ENCODE data around the gene ABR. TPM values are rescaled to one million over a fixed set of nuclear protein-coding genes. Genes with fewer than 3 reads are reported as not detected.

Gene ABR
- polyA plus RNA-seq, 2 of the 4 experiments (the other 2 are of a cell fraction): 70.9 to 73.8 TPM

DNA sequence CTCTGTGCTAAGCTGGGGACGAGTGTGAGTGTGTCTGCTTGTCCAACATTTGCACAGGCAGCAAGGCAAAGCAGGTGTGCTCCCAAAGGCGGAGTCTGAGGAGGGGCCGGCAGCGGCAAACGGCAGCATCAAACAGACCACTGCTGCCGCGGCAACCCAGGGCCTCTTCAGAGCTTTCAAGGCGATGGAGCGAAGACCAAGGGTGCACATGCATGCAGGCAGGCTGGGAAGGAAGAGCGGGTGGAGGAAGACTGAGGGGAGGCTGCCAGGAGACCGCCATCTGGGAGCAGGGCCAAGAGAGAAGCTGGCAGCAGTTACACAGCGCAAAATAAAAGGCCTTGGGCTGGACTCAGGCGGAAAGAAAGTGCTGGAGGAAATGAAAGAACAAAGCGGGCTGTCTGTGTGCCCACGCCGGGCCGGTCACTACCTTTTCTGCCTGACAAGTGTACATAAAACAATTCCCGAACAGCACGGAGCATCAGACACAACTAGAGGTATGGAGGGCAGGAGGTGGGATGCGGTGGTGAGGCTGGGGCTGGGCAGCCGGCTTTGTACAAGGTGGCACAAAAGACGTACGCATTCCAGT, 174.3 kb downstream of the ABR start (continued):
- TF ChIP-seq, protein P1, sequence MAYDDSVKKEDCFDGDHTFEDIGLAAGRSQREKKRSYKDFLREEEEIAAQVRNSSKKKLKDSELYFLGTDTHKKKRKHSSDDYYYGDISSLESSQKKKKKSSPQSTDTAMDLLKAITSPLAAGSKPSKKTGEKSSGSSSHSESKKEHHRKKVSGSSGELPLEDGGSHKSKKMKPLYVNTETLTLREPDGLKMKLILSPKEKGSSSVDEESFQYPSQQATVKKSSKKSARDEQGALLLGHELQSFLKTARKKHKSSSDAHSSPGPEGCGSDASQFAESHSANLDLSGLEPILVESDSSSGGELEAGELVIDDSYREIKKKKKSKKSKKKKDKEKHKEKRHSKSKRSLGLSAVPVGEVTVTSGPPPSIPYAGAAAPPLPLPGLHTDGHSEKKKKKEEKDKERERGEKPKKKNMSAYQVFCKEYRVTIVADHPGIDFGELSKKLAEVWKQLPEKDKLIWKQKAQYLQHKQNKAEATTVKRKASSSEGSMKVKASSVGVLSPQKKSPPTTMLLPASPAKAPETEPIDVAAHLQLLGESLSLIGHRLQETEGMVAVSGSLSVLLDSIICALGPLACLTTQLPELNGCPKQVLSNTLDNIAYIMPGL (CRISPR knock-in tag; IDR thresholded peaks at IDR 0.05; ENCODE audit: borderline replicate concordance): no peak

DNA sequence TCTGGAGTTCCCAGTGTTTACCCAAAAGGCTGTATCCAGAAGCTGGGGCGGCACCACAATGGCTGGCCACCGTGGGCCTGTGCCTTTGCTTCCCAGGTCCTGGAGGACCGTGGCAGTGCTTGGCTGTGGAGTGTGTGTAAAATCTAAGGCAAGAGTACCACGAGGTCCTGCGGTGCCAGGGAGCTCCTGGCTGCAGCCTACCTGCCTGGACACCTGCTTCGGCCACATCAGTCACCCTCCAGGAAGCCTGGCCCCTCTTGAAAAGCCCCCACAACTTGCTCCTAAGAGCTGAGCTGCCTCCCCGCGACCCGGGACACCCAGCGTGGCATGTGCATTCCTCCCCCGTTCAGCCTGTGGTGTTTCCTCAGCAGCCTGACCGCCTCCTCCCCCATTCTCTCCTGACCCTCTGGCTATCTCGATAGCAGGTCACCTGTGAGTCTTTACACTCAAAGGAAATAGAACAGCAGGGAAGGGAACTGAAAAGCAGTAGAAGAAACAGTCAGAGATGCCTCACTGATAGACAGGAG, 174.9 kb downstream of the ABR start:
- Histone ChIP-seq H3K4me1 (no peaks in the 10 kb centered on the region), H3K4me3 (no peak overlapping the region), H3K27ac (no peak overlapping the region), H3K4me2 (no peak overlapping the region), H3K9me3 (no peaks in the 10 kb centered on the region)
- POLR2A ChIA-PET: no interaction called here
- CTCF ChIA-PET: interaction anchor here (0.6 to 1.5 kb wide), 5 partner anchors 8 to 118 kb away, joined by 3 to 6 read pairs (median 4); partner anchors contain the start of gene TIMM22
- ATAC-seq (peak in 1 of 2 experiments; percentile 4; a peak in 1 of 6 replicates), DNase-seq (ENCODE audit: low read depth in 1 of 2, low spot score in 1 of 2) (no peak), FAIRE-seq (no peak)
- TF ChIP-seq FOSB (CRISPR knock-in tag; IDR thresholded peaks at IDR 0.05): no peak
- no peak for TF ChIP-seq ZNF302 (CRISPR knock-in tag; IDR thresholded peaks at IDR 0.05)
- TF ChIP-seq TP53 (CRISPR knock-in tag; IDR thresholded peaks at IDR 0.05): no peak
- no peak for TF ChIP-seq HOXB13 (CRISPR knock-in tag; IDR thresholded peaks at IDR 0.05; ENCODE audit: low read depth)
- TF ChIP-seq POLR2AphosphoS2 (conservative IDR thresholded peaks at IDR 0.05; ENCODE audit: low read length): no peak
- no peak for TF ChIP-seq FOSL2 (IDR thresholded peaks at IDR 0.05)
- no peak for TF ChIP-seq FOSL2 (CRISPR knock-in tag; IDR thresholded peaks at IDR 0.05)
- TF ChIP-seq POLR2A (IDR thresholded peaks at IDR 0.05; ENCODE audit: low read length): no peak
- no peak for TF ChIP-seq CBX8 (IDR thresholded peaks at IDR 0.05)
- no peak for TF ChIP-seq ZC3H11A (IDR thresholded peaks at IDR 0.05)
- no peak for TF ChIP-seq CBX2 (IDR thresholded peaks at IDR 0.05; ENCODE audit: borderline replicate concordance, low read depth)
- TF ChIP-seq, protein P2, sequence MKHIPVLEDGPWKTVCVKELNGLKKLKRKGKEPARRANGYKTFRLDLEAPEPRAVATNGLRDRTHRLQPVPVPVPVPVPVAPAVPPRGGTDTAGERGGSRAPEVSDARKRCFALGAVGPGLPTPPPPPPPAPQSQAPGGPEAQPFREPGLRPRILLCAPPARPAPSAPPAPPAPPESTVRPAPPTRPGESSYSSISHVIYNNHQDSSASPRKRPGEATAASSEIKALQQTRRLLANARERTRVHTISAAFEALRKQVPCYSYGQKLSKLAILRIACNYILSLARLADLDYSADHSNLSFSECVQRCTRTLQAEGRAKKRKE (CRISPR knock-in tag; IDR thresholded peaks at IDR 0.05; ENCODE audit: low read depth): no peak
- no peak for TF ChIP-seq CHD2 (IDR thresholded peaks at IDR 0.05; ENCODE audit: low read length, partially characterized antibody)
- no peak for TF ChIP-seq NFE2L2 (conservative IDR thresholded peaks at IDR 0.05; ENCODE audit: low read length)
- TF ChIP-seq PHF8 (IDR thresholded peaks at IDR 0.05; ENCODE audit: borderline replicate concordance, low read depth): no peak
- TF ChIP-seq RNF2 (IDR thresholded peaks at IDR 0.05; ENCODE audit: borderline replicate concordance, low read depth): no peak
- TF ChIP-seq, protein P3, sequence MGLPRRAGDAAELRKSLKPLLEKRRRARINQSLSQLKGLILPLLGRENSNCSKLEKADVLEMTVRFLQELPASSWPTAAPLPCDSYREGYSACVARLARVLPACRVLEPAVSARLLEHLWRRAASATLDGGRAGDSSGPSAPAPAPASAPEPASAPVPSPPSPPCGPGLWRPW (IDR thresholded peaks at IDR 0.05): no peak
- no peak for TF ChIP-seq SREBF2 (IDR thresholded peaks at IDR 0.05)
- no peak for TF ChIP-seq HOXA7 (CRISPR knock-in tag; IDR thresholded peaks at IDR 0.05)
- 83% methylated on average over 13 of the region's 13 CpGs for WGBS (ENCODE audit: missing lambda C conversion rate)

DNA sequence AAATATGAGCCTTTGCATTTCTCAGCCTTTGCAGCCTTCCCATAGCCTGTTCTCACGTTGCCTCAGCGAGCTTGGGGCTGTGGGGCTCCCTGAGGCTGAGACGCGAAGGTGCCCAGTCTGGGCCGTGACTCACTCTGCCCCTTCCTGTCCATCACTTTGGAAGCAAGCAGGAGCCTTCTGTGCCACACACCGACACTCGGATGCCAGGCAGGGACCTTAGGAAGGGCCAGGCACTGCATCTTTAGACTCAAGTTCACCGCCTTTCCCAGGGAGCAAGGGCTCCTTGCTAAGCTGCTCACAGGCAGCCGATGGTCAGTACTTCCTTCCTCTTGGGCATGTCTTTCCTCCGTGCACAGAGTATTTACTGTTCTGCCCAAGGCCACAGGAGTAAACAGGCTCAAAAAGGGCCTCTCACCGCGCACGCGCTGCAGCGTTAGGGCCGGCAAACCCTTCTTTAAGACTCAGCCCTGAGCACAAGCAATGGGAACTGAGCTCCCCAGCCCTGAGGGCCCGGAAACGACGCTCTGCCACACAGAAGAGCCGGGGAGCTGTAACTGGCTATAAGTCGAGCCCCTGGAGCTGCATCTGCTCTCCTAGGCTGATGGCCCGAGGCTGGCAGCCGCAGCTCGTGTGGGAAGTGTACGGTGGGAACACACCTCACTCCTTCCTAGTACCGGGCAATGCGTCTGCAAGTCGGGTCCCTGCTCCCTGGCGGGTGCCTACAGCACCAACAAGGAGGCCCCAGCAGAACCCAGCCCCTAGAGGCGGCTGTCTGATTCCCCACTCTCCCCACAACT, 175.6 kb downstream of the ABR start:
- 88% methylated on average over 30 of the region's 30 CpGs for WGBS (ENCODE audit: missing lambda C conversion rate)
- ATAC-seq (peak in 1 of 2 experiments; percentile 11; a peak in 3 of 6 replicates), FAIRE-seq (no peak), DNase-seq (ENCODE audit: low read depth in 1 of 2, low spot score in 1 of 2) (no peak)
- Histone ChIP-seq H3K4me1 (no peaks in the 10 kb centered on the region), H3K9me3 (no peaks in the 10 kb centered on the region), H3K27ac (no peak overlapping the region), H3K4me2 (no peak overlapping the region), H3K4me3 (no peak overlapping the region)
- CTCF ChIA-PET: interaction anchor here (0.5 to 1.5 kb wide), 6 partner anchors 8 to 119 kb away, joined by 3 to 6 read pairs (median 4); partner anchors contain the start of gene TIMM22
- POLR2A ChIA-PET: no interaction called here
- TF ChIP-seq HOXA7 (CRISPR knock-in tag; IDR thresholded peaks at IDR 0.05) (no peak), BHLHE40 (IDR thresholded peaks at IDR 0.05; ENCODE audit: low read depth, low read length) (no peak), EHMT2 (IDR thresholded peaks at IDR 0.05; ENCODE audit: low read depth) (no peak), CHD4 (IDR thresholded peaks at IDR 0.05; ENCODE audit: borderline replicate concordance) (no peak), TFCP2L1 (CRISPR knock-in tag; IDR thresholded peaks at IDR 0.05) (no peak), NR3C1 (IDR thresholded peaks at IDR 0.05) (no peak)
- TF ChIP-seq, protein P4, sequence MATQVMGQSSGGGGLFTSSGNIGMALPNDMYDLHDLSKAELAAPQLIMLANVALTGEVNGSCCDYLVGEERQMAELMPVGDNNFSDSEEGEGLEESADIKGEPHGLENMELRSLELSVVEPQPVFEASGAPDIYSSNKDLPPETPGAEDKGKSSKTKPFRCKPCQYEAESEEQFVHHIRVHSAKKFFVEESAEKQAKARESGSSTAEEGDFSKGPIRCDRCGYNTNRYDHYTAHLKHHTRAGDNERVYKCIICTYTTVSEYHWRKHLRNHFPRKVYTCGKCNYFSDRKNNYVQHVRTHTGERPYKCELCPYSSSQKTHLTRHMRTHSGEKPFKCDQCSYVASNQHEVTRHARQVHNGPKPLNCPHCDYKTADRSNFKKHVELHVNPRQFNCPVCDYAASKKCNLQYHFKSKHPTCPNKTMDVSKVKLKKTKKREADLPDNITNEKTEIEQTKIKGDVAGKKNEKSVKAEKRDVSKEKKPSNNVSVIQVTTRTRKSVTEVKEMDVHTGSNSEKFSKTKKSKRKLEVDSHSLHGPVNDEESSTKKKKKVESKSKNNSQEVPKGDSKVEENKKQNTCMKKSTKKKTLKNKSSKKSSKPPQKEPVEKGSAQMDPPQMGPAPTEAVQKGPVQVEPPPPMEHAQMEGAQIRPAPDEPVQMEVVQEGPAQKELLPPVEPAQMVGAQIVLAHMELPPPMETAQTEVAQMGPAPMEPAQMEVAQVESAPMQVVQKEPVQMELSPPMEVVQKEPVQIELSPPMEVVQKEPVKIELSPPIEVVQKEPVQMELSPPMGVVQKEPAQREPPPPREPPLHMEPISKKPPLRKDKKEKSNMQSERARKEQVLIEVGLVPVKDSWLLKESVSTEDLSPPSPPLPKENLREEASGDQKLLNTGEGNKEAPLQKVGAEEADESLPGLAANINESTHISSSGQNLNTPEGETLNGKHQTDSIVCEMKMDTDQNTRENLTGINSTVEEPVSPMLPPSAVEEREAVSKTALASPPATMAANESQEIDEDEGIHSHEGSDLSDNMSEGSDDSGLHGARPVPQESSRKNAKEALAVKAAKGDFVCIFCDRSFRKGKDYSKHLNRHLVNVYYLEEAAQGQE (IDR thresholded peaks at IDR 0.05): no peak
- TF ChIP-seq, protein P2 (CRISPR knock-in tag; IDR thresholded peaks at IDR 0.05; ENCODE audit: low read depth): no peak
